Activated CD4-positive, alpha-beta T cell treated with anti-CD3 and anti-CD28 coated beads for 24 hours (primary cell): ENCODE results near the gene SMIM28.
A peak's percentile ranks its signal among the peaks of the same experiment; 100 is the strongest.

Experiments
- DNase-seq, 2 donors: peaks; one replicate each; pipeline ENCODE4 v3.0.0-alpha.2; 2020; ENCODE audit warnings: low read depth in 2 of 2

The SMIM28 gene

DNA sequence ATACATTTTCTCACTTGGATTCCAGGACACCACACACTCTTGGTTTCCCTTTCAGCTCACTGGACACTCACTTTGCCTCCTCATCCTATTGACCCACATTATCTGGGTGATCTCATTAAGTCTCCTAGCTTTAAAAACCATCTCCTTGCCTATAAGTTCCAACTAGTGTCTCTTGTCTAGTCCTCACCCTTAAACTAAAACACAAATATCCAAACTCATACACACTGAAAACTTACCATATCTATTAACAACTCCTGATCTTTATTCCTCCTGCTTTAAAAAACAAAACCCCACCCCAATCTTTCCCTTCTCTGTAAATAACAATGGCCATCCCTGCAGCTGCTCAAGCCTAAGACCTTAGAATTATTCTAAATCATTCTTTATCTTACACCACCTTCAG lies 3.5 kb upstream of the SMIM28 start:
- DNase-seq, result no peak

DNA sequence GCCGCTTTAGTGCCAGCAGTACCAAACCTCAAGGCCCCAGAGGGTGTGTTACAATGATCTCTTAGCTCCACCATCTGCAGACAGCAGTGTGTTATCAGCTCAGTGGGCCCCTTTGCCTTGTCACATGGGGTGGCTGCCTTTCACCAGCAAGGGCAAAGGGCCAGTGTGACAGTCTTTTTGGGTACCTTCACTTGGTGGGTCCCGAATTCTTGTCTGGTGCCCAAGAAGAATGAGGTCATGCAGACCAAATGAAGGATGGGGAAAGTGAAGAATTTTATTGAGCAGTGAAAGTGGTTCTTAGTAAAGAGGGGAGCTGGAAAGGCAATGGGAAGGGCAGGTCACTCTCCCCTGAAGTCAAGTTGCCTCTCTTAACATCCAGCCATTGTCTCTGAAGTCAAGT lies 2.9 kb upstream of the SMIM28 start:
- no peak for DNase-seq

DNA sequence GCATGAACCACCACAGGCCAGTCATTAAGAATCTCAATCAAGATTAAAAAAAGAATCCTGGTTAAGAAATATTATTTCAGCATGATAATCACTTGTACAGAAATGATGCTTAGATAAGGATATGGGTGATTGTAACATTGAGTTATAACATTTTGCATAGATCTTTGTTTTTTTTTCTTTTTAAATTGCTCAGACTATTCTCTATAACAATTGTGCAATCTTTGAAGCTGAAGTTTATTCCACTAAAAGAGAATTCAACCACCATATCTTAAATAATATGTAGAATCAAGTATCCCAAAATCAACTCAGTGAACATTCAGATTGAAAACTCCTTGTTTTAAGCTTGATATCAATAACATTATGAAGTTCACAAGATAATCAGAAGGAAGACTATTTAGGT lies 663 bp upstream of the SMIM28 start:
- no peak for DNase-seq

DNA sequence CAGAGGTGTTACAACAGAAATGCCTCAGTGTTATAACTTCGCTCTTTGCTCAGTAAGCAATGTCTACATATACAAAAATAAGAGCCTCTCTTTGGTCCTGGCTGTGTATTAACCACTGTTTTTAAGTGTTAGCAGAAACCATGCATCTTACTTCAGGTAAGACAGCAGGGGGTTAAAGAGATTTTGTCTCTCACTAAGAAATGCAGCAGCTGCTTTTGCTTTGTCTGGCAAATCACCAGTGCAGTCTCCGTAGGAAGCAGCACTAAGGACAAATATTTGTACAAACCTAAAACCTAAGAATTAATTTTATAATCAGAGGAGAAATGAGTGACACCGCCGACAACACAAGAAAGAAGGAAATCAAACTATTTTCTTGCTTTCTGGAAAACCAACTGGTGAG lies 758 bp downstream of the SMIM28 start:
- no peak for DNase-seq

DNA sequence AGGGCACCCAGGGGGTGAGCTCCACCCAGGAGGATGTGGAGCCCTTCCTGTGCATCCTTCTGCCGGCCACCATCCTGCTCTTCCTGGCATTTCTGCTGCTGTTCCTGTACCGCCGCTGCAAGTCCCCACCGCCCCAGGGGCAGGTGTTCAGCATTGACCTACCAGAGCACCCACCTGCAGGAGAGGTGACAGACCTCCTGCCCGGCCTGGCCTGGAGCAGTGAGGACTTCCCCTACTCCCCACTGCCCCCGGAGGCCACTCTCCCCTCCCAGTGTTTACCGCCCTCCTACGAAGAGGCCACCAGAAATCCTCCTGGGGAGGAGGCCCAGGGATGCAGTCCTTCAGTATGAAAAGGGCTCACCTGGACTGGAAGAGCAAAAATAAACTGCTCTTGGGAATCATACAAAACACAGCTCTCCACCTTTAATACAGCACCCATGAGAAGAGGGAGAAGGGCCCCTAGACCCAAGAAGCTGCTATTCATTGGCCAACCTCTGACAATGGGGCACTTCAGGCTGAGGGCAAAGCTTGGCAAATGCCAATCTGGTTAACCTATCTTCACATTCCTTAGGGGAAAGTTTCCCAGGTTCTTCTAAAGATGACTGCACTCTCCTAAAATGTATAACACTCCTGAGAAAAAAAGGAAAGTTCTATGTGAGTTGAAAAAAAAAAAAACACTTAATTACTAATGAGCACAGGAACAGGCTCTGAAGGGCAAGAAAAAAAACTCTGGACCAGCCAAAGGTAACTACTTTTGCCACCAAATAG lies 5.0 kb downstream of the SMIM28 start:
- DNase-seq, result no peak

DNA sequence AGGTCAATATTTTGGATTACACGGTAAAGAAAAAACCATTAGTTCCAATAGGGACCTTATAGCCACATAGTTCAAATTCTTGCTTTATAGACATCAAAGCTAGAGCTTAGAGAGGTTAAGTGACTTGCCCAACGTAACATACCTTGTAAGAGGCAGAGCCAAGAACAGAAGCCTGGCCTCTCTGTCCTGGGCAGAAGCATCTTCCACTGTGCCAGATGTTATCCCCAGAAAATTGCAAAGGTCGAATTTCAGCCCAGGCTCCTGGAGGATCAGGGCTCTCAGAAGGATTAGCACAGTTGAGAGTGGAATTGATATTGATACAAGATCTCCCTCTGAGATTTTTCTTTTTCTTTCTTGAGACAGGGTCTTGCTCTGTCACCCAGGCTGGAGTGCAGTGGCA lies 6.1 kb downstream of the SMIM28 start:
- no peak for DNase-seq

DNA sequence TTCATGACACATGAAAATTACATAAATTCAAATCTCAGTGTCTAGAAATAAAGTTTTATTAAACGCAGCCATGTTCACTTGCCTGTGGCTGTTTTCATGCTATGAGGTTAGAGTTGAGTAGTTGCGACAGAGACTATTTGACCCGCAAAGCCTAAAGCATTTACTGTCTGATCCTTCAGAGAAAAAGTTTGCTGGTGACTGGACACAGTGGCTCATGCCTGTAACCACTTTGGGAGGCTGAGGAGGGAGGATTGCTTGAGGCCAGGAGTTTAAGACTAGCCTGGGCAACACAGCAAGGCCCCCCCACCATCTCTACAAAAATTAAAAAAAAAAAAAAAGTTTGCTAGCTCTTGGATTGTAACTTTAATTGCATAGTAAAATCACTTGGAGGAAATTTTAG lies 9.2 kb downstream of the SMIM28 start:
- DNase-seq, result no peak

DNA sequence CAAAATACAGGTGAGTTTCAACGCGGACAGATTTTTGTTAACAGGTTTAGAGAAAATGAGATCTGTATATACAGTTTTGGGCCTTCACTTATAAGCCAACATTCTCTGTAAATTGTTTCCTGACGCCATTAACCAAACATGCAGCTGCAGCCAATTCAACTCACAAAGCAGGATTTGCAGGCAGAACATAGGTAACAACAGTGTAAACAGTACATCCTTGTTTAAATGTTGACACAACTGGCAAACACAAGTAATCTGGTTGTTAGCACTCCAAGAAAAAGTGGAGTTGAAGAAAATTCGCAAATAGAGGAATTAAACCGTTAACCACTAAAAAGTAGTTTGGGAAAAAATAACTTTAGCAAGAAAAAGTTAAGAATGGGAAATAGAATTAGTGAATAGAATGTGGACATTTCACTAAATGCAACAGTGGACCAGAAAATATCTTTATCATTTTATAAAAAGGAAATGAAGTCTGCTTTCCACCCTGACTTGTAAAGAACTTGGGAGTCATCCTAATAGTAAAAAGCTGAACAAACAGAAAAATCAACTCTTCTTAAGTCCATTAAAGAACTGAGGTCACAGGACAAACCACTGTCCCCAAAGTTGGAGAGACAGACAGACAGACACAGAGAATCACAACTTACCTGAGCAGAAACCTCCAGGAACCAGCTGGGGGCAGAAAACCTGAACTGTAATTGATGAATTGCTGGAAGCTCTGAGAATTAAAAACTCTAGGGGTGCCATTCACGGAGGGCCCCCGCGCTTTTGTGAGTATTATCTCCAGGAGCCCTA lies 10.1 kb downstream of the SMIM28 start:
- DNase-seq, result no peak

DNA sequence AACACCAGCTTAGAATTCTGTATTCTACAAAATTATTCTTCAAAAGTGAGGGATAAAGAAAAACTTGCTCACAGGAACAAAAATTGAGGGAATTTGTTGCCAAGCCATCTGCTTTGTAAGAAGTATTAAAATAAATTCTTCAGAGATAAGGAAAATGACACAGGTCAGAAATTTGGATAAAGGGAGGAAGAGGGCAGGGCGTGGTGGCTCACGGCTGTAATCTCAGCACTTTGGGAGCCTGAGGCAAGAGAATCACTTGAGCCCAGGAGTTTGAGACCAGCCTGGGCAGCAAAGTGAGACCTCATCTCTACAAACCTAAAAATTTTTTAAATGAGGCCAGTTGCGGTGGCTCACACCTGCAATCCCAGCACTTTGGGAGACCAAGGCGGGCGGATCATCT lies 11.8 kb downstream of the SMIM28 start:
- DNase-seq, result no peak

DNA sequence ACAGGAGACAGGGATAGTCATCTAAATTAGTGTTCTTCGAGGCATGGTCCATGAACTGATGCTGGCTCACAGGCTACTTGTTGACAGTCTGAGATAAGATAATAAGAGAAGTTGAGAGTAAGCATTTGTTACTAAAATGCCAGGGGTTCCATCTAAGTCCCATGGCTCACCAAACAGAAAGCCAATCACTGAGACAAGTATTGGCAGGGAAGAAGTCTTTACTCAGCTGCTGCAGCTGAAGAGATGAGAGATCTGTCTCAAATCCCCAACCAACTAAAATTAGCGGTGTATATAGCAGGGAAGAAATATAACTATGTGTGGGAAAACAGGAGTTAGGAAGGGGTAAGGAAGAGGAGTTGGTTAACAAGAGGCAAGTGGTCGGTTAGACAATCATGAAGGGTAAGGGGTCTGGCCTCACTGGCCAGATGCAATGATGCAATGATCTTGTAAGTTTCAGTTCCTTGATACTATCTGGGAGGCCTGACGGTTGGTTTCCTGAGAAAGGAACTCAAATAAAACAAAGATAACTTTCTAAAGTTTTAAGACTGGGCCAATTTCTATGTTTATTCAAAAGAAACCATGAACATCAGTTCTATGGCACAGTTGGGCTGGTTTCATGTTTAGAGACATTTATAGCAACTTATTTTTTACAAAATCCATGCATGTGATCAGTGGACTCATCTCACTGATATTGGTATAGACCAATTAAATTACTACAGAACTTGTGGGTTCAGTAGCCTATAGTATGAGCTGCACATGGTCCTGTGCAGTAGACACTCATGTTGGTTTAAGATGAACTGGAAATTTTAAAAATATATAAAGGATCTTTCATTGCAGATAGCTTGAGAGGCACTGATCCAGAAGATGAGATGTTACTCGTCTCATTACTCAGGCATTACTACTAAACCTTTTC lies 16.4 kb downstream of the SMIM28 start:
- no peak for DNase-seq

DNA sequence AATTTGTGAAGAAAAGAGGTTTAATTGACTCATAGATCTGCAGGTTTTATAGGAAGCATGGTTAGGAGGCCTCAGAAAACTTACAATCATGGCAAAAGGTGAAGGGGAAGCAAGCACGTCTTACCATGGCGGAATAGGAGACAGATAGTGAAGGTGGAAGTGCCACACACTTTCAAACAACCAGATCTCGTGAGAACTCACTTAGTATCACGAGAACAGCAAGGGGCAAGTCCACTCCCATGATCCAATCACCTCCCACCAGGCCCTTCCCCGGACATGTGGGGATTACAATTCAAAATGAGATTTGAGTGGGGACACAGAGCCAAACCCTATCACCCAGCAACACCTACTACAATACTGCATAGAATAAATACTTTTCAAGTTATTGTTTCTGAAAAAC lies 19.0 kb downstream of the SMIM28 start:
- DNase-seq, result no peak

DNA sequence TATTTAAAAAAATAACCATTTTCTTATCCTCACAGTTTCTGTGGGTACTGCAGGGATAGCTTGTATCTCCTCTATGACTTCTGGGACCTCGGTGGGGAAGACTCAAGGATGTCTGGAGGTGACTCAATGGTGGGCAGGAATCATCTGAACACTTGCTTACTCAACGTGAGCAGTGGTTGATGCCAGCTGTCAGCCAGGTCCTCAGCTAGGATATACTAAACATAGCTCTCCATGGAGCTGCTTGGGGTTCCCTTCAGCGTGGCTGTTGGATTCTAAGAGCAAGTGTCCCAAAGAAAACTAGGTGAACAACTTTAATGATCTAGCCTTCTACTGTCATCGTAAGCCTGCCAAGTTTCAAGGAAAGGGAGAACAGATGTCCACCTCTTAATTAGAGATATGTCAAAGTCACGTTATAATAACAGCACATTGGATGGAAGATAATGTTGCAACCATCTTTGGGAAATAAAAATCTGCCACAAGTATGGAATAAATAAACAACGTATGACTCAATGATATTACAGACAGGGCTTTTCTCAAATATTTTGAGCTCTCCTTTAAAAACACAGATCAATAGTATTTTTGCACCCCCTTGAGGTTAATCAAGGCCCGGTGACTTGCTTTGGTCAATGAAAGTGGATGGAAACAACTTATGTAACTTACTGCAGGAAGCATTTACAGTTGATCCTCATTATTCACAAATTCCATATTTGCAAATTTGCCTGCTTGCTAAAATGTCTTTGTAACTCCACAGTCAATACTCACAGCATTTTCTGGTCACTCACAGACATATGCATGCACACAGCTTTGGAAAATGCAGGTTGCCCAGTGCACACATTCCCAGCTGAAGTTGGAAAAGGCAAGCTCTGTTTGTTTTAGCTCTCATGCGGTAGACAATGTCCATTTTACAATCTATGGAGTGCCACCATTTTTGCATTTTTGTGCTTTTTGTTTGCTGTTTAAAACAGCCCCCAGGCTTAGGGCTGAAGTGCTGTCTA lies 19.7 kb downstream of the SMIM28 start:
- no peak for DNase-seq

DNA sequence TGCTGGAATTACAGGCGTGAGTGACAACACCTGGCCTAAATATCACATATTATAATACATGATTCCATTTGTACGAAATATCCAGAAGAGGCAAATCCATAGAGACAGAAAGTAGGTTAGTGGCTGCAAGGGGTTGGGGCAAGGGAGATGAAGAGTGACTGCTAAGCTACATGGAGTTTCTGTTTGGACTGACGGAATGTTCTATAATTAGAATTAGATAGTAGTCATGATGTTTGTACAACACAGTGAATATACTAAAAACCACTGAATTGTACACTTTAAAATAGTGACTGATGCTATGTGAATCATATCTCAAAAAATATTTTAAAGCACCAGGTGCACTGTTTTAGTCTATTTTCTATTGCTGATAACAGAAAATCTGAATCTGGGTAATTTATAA lies 22.6 kb downstream of the SMIM28 start:
- no peak for DNase-seq

DNA sequence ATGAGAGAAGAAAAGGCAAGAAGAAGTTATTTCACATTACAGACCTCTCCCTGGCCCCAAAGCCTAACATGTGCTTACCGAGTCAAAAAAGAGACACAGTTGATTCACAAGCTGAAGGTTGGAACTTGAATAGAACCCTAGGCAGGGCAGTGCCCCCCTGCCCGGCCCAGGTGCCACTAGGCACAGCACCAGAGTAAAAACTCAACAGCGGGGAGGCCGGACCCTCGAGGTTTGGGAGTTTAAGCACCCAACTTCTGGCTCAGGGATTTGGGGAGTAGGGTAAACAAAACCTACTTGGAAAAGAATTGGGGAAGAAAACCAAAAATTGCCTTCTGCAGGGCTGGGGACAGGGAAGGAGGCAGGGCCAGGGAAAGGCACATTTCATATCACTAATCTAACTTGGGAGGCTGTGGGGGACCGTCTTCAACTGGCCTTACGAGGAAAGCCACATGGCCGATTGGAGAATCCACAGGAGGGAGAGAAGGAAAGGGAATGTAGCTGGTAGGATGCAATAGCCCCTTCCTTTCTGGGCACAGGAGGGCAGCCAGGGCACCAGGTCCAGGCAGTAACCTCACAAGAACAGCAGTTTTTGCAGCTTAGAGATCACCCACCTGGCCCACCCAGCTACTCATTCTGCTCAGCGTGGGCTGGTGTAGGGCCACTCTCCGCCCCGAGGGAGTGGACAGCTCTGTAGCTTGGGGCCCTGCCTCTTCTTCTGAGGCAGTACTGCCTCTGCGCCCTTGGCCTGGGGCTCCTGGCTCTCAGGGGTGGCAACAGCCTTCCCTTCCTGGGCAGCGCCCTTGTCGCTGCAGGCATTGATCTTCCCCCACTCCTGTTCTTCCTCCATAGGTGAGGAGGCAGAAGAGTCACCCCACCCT lies 24.5 kb downstream of the SMIM28 start:
- DNase-seq, result no peak

DNA sequence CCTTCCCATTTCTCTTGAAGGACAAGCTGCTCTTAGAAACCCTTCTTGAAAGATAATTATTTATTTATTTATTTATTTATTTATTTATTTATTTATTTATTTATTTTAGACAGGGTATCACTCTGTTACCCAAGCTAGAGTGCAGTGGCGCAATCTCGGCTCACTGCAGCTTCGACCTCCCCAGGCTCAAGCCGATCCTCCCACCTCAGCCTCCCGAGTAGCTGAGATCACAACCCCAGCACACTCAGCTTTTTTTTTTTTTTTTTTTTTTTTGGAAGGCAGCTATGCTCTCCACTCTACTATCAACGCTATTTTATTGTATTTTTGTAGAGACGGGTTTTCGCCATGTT lies 25.1 kb downstream of the SMIM28 start:
- DNase-seq, result no peak

DNA sequence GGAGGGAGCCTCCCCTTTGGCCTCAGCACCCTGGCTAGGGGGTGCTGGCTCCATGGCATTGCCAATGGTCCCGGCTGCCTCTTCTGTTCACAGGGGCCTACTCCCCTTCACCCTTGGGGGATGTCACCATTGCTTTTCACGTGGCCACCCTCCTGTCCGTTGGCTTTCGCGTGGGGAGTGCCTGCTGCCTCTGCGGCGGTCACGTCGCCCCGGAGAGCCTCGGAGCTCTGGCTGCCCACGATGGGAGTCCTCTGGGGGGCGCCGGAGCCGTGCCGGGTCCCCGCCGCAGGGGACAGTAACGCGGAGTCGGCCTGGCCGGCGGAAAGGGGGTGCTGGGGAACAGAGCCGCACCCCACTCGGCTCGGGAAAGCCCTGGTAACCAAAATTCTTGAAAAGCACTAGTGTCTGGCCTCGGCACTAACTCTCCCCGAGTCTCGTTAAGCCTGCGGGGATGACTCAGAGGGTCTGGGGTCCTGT lies 25.7 kb downstream of the SMIM28 start:
- no peak for DNase-seq

DNA sequence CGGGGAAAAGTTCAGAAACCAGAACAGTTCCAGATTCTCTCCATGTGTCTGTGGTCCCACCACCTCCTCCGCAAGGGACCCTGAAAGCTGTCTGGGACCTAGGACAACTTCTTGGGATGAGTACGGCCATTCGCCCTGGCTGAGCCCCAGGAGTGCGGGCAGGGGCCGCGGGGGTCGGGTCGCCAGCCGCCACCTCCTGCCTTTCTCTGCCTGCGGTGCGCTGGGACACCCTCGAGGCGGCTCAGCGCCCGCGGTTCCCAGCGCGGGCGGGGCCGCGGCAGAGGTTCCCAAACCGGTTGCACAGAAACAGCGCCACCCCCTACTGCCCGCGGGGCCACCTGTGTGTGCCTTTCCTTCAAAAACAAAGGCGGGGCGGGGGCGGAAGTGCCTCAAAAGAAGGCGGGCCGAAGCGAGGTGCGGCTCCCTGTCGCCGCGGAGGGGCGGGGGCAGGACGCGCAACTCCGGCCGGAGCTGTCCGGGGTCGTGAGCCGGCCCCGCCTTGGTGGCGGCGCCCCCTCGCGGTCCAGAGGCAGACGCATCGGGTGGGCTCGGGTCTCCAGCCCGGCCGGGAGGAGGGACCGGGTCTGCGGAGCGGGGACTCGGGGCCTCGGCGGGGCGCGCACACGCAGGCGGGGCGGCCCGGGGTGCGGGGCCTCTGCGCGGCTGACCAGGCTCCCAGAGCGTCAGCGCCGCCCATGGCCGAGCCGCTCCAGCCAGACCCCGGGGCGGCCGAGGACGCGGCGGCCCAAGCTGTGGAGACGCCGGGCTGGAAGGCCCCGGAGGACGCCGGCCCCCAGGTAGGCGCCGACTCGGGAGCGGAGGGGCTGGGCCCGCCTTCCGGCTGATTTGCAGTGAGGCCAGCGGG lies 26.3 kb downstream of the SMIM28 start, which contains the start of gene HEBP2:
HEBP2 (plus strand) TSS at position 423 of the 865 bp plus-strand sequence; CDS start at position 696, 273 bp downstream.
- peak; percentile 72 to 94 for DNase-seq

DNA sequence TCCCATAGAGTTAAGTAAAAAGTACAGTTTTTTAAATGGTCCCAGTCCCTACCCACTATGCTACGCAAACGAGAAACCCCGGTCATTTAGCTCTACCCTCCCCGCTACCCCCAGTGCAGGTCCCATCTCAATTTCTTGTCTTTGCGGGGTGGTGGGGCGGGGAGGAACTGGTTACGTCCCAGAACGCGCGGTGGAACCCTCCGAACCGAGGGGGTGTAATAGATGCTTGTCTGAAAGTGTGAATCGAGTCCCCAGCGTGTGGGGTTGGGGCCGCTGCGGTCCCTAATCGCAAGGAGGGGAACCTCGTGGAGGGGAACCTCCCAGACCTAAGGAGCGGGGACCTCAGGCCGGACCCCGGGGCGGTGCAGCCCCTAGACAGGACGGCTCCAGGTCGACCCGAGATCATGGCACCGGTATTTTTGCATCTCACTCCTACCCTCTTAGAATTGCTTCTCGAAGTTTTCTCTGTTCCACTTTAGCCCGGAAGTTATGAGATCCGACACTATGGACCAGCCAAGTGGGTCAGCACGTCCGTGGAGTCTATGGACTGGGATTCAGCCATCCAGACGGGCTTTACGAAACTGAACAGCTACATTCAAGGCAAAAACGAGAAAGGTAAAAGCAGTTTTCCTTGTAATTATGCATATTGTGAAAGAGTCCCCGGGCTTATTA lies 27.1 kb downstream of the SMIM28 start:
- no peak for DNase-seq
